SU-DHL-6 (cell line): Measurements from ENCODE around the gene RANBP3.

Source experiments
- H2AFZ ChIP-seq: fragments of 200-600 bp; sonication (generic); 2 replicates; pipeline ENCODE4 v1.6.1; 2014; ENCODE audit warnings: low read depth, mild to moderate bottlenecking, moderate library complexity, mixed read lengths, antibody characterized with exemption, low read length; ENCODE audit not compliant: severe bottlenecking
- H3F3A ChIP-seq: fragments of 200-600 bp; shearing (Covaris generic); 2 replicates; pipeline ENCODE4 v1.6.0; 2016; ENCODE audit warnings: antibody characterized with exemption, mild to moderate bottlenecking; ENCODE audit not compliant: insufficient read depth
- H3K27ac ChIP-seq: fragments of 200-600 bp; sonication (generic); 2 replicates; pipeline ENCODE4 v1.5.1; 2016; ENCODE audit warnings: low read depth, mild to moderate bottlenecking, low read length, moderate library complexity, mixed read lengths
- H3K27me3 ChIP-seq: fragments of 200-600 bp; sonication (generic), shearing (Covaris generic); 2 replicates; pipeline ENCODE4 v1.6.0; 2014; ENCODE audit warnings: mild to moderate bottlenecking, low read length
- H3K36me3 ChIP-seq: fragments of 200-600 bp; sonication (generic); 2 replicates; pipeline ENCODE4 v1.6.1; 2014; ENCODE audit warnings: mild to moderate bottlenecking, low read length, mixed read lengths
- H3K4me2 ChIP-seq: fragments of 300-600, 200-600 bp; shearing (Covaris generic), sonication (generic); 2 replicates; pipeline ENCODE4 v1.6.0; 2014; ENCODE audit warnings: low read length, low read depth, mild to moderate bottlenecking; ENCODE audit not compliant: poor library complexity, severe bottlenecking
- H3K4me3 ChIP-seq: fragments of 200-600 bp; sonication (generic); 2 replicates; pipeline ENCODE4 v1.5.1; 2014; ENCODE audit warnings: antibody characterized with exemption, low read length, mild to moderate bottlenecking, mixed read lengths; ENCODE audit not compliant: insufficient read depth, poor library complexity, severe bottlenecking
- H3K79me2 ChIP-seq: fragments of 200-600 bp; sonication (generic); 2 replicates; pipeline ENCODE4 v1.6.1; 2014; ENCODE audit warnings: mild to moderate bottlenecking, low read length, moderate library complexity; ENCODE audit not compliant: insufficient read depth
- H3K9ac ChIP-seq: fragments of 200-600 bp; sonication (generic); 2 replicates; pipeline ENCODE4 v1.7.0; 2014; ENCODE audit warnings: mild to moderate bottlenecking, low read length
- H3K9me2 ChIP-seq: fragments of 200-600 bp; sonication (generic); replicated peaks from 2 replicates; pipeline ENCODE4 v1.6.1; 2014; ENCODE audit warnings: low read length; ENCODE audit not compliant: insufficient read depth
- H3K9me3 ChIP-seq: fragments of 200-600 bp; sonication (generic); 2 replicates; pipeline ENCODE4 v1.6.1; 2014; ENCODE audit warnings: low read length, mixed read lengths; ENCODE audit not compliant: insufficient read depth
- H4K20me1 ChIP-seq: fragments of 200-600 bp; sonication (generic); 2 replicates; pipeline ENCODE4 v1.6.1; 2014; ENCODE audit warnings: low read depth, mild to moderate bottlenecking, antibody characterized with exemption, low read length, moderate library complexity, mixed read lengths
- EZH2phosphoT487 ChIP-seq: fragments of 200-600 bp; sonication (generic), shearing (Covaris generic); conservative IDR thresholded peaks from 2 replicates; pipeline ENCODE4 v1.6.1; 2018; ENCODE audit warnings: mild to moderate bottlenecking, antibody characterized with exemption, low read length, moderate library complexity, mixed read lengths
- TF ChIP-seq, protein P1 (sequence below): fragments of 200-600 bp; sonication (generic); IDR thresholded peaks from one replicate; pipeline ENCODE4 v1.5.1; 2017; ENCODE audit warnings: antibody characterized with exemption, mild to moderate bottlenecking, low read length, moderate library complexity; ENCODE audit not compliant: insufficient read depth, poor library complexity, severe bottlenecking

The RANBP3 gene

DNA sequence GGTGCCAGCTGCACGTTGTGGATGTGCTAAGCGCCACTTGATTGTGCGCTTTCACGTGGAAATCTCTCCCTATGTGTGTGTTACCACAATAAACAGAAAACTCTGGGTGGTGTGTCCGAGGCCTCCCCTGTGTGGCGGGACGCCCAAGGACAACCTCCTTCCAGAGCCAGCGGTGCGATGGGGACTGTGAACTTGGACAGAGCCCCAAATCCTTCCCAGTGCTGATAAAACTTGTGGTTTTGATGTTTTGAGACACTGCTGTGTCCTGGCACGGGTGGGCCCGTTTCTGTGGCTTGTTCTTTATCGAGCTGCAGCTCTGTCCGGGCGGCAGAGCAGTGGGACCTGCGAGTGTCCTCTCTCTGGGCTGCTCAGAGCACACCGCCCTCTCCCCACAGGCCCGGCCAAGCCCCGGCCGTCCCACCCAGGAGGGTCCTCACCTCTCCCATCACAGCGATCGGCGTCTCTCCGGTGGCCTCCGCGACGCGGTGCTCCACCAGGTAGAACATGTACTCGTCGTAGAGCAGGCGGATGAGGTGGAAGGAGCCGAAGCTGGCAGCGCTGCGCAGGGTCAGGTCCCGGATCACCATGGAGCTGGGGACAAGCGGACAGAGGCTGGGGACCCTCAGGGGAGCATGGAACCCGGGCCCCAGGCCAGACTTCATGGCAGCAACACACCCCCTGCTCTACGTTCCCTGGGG lies 18.8 kb upstream of the RANBP3 start:
- H3K4me3 ChIP-seq: no peak overlapping the region
- H3K9me3 ChIP-seq: no peaks in the 10 kb centered on the region
- 0 out of 2 replicates have a peak, but pooled peaks cover 3% of the 10 kb centered on the region for H4K20me1 ChIP-seq
- no peaks in the 10 kb centered on the region for H3F3A ChIP-seq
- no peaks in the 10 kb centered on the region for H3K27me3 ChIP-seq
- TF ChIP-seq, protein P1, sequence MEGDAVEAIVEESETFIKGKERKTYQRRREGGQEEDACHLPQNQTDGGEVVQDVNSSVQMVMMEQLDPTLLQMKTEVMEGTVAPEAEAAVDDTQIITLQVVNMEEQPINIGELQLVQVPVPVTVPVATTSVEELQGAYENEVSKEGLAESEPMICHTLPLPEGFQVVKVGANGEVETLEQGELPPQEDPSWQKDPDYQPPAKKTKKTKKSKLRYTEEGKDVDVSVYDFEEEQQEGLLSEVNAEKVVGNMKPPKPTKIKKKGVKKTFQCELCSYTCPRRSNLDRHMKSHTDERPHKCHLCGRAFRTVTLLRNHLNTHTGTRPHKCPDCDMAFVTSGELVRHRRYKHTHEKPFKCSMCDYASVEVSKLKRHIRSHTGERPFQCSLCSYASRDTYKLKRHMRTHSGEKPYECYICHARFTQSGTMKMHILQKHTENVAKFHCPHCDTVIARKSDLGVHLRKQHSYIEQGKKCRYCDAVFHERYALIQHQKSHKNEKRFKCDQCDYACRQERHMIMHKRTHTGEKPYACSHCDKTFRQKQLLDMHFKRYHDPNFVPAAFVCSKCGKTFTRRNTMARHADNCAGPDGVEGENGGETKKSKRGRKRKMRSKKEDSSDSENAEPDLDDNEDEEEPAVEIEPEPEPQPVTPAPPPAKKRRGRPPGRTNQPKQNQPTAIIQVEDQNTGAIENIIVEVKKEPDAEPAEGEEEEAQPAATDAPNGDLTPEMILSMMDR: no peak
- no peak for TF ChIP-seq EZH2phosphoT487
- H3K36me3 ChIP-seq: no peaks in the 10 kb centered on the region
- no peak overlapping the region for H3K27ac ChIP-seq
- H3K79me2 ChIP-seq: no peaks in the 10 kb centered on the region
- H3K9ac ChIP-seq: no peak overlapping the region
- no peak overlapping the region for H3K4me2 ChIP-seq
- no peak overlapping the region for H2AFZ ChIP-seq
- H3K9me2 ChIP-seq: no peaks in the 10 kb centered on the region

DNA sequence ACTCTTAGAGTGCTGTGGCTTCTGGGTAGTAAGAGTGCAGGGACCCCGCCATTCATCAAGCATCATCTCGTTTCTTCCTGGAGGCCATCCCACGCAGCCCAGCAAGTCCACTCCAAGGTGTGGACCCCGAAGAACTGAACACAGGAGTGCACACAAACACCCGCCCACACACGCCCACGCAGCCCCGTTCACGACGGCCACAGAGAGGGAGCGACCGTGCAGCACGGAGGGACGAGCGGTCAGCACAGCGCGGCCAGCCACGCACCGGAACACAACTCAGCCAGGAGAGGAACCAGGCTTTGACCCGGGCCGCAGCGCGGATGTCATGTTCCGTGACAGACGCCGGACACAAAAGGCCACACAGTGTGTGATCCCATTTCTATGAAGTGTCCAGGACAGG lies 18.2 kb upstream of the RANBP3 start:
- Histone ChIP-seq H3K36me3 (no peaks in the 10 kb centered on the region), H3K4me3 (no peak overlapping the region), H2AFZ (no peak overlapping the region), H3K9ac (no peak overlapping the region), H3K9me3 (no peaks in the 10 kb centered on the region), H3K27ac (no peak overlapping the region), H4K20me1 (0 out of 2 replicates have a peak, but pooled peaks cover 3% of the 10 kb centered on the region), H3F3A (no peaks in the 10 kb centered on the region), H3K4me2 (no peak overlapping the region), H3K9me2 (no peaks in the 10 kb centered on the region), H3K79me2 (no peaks in the 10 kb centered on the region), H3K27me3 (no peaks in the 10 kb centered on the region)
- TF ChIP-seq EZH2phosphoT487: no peak
- TF ChIP-seq, protein P1: no peak

DNA sequence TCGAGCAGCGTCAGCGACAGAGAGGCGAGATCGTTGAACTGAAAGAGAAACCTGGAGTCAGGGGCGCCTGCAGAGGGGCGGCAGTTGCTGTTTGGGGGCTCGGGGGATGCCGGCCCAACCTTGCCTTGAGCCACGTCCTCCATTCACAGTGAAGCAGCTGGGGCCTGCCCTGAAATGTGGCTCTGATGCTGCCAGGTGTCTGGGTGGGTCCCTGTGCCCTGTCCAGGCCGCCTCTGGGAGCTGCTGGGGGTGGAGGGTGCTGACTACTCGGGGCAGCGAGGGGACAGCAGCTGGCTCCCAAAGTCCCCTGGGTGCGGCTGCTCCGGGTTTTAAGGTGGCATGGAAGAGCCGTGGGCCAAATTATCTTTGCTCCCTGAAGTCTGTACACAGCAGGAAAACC lies 17.7 kb upstream of the RANBP3 start:
- TF ChIP-seq, protein P1: no peak
- no peak for TF ChIP-seq EZH2phosphoT487
- Histone ChIP-seq H3K9ac (no peak overlapping the region), H3K79me2 (no peaks in the 10 kb centered on the region), H3F3A (no peaks in the 10 kb centered on the region), H3K4me2 (no peak overlapping the region), H2AFZ (no peak overlapping the region), H3K9me3 (no peaks in the 10 kb centered on the region), H3K9me2 (no peaks in the 10 kb centered on the region), H4K20me1 (0 out of 2 replicates have a peak, but pooled peaks cover 3% of the 10 kb centered on the region), H3K27me3 (no peaks in the 10 kb centered on the region), H3K36me3 (no peaks in the 10 kb centered on the region), H3K27ac (no peak overlapping the region), H3K4me3 (no peak overlapping the region)
